GM21717 (cell line): ENCODE results near the gene DYDC2.

Experiments
- ATAC-seq: cut with Tn5 transposase; IDR thresholded peaks from one replicate; pipeline ENCODE4 v1.9.1; 2021; ENCODE audit warnings: mild to moderate bottlenecking, moderate library complexity; ENCODE audit not compliant: unreplicated experiment

The DYDC2 gene

DNA sequence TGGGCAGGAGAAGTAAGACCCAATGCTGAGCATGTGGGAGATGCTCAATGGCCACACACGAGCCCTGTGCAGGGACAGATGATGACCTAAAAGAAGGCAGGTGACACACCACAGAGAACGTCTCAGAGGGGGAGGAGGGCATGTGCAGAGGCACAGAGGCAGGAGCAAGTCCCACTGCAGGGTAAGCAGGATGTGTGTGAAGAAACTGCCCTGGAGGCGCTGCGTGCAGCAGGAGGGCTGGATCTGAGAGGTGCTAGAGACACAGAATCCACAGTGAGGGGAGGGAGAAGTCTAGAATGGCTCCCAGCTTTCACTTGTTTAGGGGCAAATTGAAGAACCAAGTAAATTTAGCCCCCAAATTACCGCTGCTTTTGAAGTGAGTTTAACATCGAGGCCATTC lies 14.9 kb downstream of the DYDC2 start:
- no peak for ATAC-seq

DNA sequence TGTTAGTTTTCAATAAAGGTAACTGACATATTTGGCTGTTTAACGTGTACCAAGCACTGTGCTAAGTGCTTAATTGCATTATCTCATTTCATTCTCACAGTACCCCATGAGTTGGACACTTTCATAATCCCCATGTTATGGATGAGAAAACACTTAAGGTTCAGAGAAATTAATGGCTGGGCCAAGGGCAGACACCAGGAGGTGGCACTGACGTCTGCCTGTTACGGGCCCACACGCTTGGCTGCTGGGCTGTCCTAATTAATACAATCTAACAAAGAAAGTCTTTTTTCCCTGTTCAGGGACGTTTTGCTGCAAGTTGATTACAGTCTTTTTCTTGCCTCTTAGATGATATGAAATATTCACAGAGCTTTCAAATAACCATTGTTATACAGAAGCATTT lies 16.1 kb downstream of the DYDC2 start:
- ATAC-seq = no peak

DNA sequence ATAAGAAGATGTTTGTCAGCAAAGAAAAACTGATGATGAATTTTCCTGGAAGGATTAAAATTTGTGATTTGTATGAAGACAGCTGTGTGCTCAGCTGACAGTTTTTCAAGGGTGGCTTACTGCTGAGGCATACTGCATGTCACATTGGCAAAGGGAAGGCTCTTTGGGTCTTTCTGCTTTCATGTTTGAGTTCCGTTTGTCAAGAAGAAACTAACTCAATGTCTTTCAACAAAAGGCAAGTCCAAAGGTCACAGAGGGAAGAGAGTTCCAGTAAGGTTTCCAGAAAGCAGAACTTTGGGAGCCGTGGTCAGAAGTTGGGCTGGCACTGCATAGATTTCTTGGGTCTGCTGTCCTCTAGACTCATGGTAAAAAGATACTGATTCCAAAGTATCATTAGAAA lies 16.9 kb downstream of the DYDC2 start:
- no peak for ATAC-seq

DNA sequence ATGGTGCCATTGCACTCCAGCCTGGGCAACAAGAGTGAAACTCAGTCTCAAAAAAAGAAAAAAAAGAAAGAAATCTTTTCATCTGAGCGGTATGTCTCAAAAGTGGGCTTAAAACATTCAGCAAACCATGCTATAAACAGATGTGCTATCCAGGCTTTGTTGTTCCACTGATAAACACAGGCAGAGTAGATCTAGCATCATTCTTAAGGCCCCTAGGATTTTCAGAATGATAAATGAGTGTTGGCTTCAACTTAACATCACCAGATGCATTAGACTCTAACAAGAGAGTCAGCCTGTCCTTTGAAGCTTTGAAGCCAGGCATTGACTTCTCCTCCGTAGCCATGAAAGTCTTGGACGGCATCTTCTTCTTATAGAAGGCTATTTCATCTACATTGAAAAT lies 23.1 kb downstream of the DYDC2 start:
- ATAC-seq = no peak

DNA sequence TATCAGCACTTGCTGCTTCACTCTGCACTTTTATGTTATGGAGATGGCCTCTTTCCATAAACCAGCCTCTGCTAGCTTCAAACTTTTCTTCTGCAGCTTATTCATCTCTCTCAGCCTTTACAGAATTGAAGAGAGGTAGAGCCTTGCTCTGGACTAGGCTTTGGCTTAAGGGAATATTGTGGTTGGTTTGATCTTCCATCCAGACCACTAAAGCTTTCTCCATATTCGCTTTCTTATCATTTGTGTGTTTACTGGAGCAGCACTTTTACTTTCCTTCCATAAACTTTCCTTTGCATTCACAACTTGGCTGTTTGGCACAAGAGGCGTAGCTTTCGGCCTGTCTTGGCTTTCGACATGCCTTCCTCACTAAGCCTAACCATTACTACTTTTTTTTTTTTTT lies 23.6 kb downstream of the DYDC2 start:
- ATAC-seq = no peak

DNA sequence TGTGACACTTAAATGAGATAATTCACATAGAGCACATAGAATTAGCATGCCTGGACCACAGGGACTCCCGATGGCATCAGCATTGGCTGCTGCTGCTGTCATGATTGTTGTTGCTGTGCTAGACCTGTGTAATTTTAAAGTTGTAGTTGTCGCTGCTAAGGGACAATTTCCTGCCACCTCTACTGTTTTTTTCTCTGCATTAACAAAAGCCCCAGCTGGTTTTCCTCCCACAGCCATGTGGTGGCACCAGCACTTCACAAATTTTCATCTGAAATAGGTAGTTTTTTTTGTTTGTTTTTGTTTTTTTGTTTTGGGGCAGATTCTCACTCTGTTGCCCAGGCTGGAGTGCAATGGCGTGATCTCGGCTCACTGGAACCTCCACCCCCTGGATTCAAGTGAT lies 26.4 kb downstream of the DYDC2 start:
- peak; percentile 80 for ATAC-seq

DNA sequence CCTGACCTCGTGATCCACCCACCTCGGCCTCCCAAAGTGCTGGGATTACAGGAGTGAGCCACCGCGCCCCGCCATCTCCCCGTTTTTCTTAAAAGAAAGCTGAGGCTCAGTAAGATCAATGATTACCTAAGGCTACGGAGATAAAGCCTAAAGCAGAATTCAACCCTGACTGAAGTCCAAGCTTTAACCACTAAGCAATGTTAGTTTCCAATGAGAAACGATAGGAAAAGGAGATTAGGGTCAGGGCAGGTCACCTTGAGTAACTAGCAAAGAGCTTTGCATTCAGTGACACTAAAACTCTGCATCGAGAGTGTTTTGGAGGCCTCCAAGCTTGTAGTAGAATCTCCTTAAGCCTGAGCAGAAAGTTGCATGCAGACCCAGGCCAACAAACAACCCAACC lies 34.2 kb downstream of the DYDC2 start:
- no peak for ATAC-seq

DNA sequence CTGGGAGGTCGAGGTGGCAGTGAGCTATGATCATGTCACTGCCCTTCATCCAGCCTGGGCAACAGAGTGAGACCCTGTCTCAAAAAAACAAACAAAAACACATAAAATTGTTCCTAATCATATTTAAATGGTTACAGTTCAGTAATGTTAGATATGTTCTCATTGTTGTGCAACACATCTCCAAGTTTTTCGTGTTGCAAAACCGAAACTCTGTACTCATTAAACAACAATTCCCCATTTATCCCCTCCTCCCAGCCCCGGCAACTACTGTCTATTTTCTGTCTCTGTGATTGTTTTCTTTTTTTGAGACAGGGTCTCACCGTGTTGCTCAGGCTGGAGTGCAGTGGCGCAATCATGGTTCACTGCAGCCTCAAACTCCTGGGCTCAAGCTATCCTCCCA lies 35.7 kb downstream of the DYDC2 start:
- ATAC-seq = no peak

DNA sequence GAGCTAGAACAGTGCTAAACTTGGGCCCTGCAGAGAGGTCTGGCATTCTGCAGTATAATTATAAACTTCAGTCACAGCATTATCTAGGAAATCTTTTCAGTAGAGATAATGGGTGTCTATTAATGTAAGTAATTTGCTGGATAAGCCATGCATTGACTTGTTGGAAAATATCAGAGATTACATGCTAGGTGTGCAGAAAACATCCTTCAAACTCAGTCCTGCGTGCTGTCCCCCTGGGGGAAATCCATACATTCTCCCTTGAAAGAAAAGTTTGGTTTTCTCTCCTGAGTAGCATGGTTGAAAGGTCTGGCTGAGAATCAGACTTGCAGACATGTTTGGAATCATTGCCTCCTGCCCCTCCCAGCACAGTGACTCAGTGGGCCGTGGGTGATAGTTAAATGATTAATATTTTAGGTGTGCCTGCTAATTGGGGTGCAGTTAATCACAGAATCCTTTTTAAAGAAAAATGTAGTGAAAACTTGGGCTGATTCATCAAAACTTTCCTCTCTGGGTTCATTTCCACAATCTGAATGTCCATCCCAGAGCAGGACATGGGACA lies 37.9 kb downstream of the DYDC2 start:
- no peak for ATAC-seq

DNA sequence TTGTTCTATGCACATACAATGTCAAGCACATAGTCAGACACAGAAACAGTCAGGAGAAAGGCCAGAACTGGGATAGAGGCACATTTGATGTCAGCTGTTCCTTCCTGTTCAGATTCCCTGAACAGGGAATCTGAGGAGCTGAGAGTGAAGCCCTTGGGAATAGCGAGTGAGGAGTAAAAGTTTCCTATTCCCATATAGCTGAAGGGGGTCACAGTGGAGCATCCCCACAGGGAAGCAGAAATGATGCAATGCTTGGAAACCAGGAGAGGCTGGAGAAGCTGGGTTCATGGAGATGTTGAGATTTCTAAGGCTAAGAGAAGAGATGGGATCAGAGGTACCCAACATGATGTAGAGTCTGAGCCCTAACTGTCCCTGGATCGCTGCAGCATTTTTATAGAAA lies 40.4 kb downstream of the DYDC2 start:
- no peak for ATAC-seq

DNA sequence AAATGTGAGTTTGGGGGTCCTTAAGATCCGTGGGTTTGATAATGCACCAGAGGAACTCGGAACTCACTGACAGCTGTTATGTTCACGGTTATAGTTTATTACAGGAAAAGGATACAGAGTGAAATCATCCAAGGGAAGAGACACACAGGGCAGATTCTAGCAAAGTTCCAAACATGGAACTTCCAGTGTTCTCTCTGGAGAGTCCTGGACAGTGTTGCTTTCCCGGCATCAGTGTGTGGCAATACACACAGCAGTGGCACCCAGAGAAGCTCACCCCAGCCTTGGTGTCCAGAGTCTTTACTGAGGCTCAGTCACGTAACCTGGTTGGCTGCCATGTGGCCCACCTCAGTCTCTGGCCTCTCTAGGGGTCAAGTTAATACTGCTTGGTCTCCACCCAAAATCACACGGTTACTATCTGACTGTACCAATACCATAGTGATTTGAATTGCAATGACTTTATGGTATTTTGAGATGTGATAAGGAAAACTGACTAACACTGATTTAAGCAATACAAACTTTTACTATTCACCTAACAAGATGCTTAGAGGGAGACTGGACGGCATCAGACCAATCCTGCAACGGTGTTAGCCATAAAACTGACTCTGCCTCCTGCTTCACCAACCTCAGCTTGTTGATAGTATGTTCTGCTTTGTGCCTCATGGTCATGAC lies 43.7 kb downstream of the DYDC2 start:
- no peak for ATAC-seq

DNA sequence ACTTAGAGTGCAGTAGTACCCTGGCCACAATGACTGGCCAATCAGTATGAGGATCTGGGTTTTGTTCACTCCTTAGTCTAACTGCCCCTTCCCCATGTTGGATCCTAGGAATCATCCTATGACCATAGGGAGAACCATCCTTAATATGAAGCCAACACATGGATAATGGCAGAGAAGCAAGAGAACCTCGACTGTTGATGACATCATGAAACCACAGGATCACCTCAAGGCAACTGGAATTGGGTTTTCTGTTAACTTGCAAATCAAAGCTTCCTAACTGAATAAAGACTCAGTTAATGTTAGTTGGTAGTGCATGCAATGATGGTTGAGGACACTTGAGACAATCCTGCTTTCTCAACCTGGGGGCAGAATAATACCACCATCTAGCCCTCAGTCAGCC lies 48.5 kb downstream of the DYDC2 start:
- no peak for ATAC-seq

DNA sequence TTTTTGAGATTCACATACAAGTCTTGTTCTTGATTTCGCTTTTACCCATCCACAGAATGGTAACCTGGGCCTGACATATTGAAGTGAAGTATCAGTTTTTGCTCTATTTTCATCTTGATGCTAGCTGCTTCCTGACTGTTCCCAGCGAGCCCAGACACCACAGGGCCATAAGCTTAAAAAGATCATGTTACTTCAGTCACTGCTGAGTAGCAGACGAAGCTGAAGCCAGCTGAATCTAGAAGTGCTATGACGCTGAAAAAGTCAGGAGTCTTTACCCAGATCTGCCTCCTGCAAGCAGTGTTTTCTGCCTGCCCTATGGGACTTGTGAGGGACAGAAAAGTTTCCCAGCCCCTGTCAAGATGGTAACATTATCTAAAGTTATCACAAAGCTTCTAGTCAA lies 49.0 kb downstream of the DYDC2 start:
- ATAC-seq = no peak

DNA sequence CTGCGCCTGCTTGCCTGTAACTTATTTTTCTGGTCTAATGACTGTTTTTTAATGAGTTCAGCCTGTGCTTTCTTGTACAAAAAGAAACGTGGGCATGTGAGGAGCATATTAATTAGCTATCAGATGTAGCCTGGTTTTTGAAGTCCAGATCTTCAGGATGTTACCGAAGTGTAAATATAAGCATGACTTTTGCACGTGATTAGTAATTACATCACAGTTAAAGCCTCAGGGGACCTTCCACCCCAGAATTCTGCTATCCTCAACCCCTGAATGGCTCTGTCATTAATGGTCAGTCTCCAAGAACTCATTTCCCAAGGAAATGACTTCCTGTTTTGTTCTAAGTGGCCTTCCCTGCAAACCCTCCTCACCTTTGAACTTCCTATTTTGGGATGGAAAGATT lies 49.6 kb downstream of the DYDC2 start:
- ATAC-seq = no peak

DNA sequence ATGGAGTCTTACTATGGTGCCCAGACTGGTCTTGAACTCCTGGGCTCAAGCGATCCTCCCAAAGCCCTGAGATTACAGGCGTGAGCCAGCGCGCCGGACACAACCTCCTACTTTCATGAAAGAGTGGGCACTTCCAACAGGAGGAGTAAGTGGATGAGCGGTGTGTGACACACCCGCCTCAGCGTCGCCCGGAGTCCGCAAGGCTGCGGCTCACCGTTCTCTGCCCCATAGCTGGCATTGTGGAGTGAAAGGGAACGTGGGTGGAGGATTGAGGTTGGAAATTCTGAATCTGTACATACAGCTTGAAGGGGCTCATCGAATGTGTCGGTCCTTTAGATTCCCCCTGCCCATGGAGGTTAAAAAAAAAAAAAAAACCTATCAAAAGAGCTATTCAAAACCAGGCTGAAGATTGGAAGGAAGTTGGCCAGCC lies 51.2 kb downstream of the DYDC2 start:
- ATAC-seq = peak; percentile 28

DNA sequence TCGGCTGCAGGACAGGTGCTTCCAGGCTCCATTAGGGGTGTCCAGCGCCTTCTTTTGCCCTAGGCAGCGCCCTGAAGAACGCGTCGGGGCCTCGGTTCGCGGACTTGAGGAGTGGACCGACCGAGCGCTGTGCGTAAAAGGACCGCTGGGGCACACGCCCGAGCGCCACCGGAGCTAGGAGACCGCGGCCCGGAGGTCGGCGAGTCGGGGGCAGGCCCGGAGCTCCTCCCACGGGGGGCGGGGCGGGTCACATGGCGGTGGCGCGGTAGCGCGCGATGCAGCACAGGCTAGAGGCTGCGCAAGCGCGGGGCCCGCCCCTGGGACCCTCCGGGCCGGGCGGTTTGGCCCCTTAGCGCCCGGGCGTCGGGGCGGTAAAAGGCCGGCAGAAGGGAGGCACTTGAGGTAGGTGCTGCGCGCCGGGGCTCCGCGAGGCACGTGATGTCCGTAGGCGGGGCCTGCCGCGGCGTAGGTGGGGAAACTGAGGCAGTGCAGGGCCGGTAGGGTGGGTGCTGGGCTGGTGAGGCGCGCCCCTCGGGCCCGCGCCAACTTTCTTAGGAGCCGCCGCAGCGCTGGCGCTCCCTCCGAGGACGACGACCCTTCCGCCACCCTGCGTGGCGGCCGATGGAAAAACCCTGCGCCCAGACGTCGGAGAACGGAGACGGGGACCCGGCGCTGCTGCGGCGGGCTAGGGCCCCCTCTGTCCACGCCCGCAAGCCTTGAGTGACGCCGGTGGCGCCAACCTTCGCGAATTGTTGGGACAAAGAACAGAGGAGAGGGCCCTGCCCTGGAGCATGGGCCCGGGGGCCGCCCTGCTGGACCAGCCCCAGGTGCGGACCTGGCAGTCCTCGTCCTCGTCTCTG lies 51.9 kb downstream of the DYDC2 start, which contains the start of gene PRXL2A:
TSS of gene PRXL2A (plus strand) at position 310 of the 860 bp plus-strand sequence. CDS start 11,917 bp downstream, outside the sequence.
- ATAC-seq = peak; percentile 94

DNA sequence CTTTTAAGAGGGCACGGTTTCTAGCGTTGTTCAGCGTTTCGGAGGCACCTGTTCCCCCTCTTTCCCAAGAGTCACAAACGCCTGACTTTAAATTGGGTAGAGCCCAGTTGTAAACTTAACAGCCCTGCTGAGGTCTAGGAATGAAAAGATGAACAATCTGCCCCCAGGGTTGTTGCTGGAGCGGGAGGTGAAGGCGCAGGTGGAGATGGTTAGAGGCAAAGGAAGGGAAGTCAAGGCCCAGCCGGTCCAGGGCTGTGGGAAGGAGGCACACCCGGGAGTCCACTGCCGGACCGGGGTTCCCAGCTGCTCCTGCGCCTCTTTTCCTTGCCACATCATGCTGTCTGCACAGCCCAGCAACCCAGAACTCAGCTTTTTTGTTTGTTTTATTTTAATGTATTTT lies 52.5 kb downstream of the DYDC2 start:
- no peak for ATAC-seq

DNA sequence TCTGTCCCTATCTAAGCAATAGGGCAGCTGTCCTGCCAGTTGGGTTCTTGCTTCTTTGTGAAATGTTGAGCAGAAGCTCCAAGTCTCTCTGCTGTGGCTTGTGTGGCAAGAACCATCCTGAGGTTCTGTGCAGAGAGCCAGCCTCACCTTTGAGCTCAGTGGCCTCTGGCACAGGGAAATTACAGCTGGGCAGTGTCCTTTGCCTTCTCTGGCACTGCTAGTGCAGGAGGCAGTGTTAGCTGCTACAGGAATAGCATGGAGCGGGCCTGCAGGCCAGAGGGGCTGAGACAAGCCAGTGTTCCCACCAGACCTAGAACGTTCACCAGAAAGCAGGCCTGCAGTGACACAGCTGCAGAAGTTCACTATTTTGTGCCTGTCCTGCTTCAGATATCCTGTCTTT lies 53.5 kb downstream of the DYDC2 start:
- no peak for ATAC-seq

DNA sequence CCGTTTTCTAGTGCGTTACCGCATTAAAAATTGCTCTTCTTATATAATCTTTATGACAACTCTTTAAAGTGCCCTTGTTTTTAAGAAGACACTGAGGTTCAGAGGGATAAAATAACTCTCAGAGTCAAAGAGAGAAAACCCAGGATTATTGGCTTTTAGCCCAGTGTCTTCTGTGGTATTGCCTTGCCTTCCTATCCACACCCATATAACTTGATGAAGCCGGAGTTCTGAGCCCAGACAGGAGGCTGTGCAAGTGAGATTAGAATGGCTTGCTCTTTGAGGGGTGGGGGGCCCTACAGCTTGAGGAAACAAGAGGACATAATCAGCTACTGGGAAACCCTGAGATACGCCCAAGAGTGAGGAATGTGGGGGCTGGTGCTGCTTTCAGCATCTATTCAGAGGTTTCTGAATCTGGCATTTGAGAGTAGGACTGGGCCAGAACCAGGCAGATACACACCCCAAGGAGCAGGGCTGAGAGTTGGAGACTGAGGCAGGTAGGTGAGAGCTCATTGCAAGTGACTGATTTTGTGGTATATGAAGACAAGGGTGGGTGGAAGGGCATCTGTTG lies 54.1 kb downstream of the DYDC2 start:
- ATAC-seq = no peak

DNA sequence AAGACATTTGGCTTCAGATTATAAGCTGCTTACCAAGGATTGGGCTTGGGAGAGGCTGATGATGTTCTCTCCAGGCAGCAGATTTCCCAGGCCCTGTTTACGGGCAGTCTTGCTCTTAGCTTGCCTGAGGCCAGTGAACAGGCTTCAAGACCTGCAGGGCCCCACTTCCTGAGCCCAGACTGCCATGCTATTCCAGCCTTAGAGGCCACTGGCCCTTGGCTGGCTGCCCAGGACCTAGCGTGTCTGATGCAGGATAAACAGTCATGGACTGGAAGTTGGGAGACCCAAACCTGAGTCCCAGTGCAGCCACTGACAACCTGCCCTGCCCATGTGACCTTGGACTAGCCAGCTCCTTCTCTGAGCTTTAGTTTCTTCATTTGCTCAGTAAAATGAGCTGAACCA lies 54.7 kb downstream of the DYDC2 start:
- no peak for ATAC-seq

DNA sequence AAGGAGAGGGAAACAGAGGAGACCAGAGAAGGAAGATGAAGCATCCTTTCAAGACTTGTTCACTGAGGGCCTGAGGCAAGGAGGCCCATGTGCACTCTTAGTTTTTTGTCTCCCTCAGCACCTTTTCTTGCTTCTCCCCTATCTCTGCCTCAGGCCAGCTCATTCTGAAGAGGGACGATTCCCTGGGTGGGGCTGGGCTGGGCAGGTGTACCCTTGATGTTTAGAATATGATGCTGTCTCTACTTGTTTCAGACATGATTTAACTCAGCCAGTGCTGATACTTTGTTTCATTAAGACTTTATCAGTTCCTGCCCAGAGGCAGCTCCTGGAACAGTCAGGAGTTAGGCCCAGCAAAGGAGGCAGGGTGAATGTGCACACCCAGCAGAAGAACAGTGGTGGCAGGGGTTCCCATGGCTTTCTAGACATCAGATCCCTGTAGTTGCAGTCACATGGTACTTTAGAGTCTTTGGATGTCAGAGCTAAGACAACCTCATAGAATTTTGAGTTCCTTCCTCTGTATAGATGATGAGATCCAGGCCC lies 55.2 kb downstream of the DYDC2 start:
- ATAC-seq = no peak
